Measurements from ENCODE around the gene G3BP1. TPM values are rescaled to one million over a fixed set of nuclear protein-coding genes. Genes with fewer than 3 reads are reported as not detected.
"Not testable (repeated sequence)": the region's sequence is repeated elsewhere in the genome, so short reads cannot be mapped to it uniquely, and the experiment has no call there.

The G3BP1 gene
- total RNA-seq = 110 and 132 TPM in 2 replicates
- 68.2 and 89.9 TPM in 2 replicates for polyA plus RNA-seq
- polyA plus RNA-seq (2012) = 117 and 143 TPM in 2 replicates
- polyA minus RNA-seq (ENCODE audit: low replicate concordance) = 100.0 and 206 TPM in 2 replicates

DNA sequence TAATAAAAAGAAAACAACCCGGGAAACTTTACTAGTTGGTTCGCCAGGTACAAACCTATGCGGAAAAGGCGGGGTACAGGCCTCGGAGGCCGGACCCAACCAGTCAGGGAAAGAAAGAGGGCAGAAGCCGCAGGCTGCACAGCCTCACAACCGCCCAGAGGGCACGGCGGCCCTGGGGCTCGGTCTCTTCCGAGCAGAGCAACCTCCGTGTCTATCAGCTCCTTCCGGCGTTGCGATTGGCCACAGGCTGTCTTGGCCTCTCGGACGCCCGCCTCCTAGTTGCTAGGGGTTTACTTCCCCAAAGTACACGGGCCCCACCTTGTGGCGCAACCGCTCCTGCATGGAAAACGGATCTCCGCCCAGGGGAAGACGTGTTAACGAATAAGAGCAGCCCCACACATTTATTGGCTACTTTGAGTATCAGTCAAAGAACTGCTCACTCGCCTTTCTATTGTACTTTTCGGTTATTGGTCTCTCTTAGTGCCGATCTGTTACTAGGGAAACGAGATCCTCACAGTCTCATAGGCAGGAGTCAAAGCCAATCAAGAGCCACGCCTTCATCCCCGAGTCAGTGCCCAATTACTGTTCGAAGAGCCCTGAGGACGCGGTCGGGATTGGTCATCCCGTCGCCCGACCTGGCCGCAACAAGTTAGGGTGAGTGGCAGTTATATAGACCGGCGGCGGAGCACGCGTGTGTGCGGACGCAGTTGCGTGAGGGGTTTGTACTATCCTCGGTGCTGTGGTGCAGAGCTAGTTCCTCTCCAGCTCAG lies at the start of gene G3BP1:
G3BP1 (plus strand) TSS at position 696 of the 770 bp plus-strand sequence. CDS start 14,667 bp downstream, outside the sequence.
- Histone ChIP-seq H3K27ac (ENCODE audit: insufficient read depth, low read length) (peak within 1 kb of the TSS; percentile 93), H3K36me3 (ENCODE audit: control insufficient read depth, insufficient read depth, low read length) (no peaks in the 10 kb centered on the region), H3K4me3 (replicated peaks in 1 of 4; ENCODE audit: control extremely low read depth in 1 of 4, insufficient read depth in 1 of 4, low read depth in 3 of 4, low read length in 4 of 4) (peak within 1 kb of the TSS; percentile 89 to 94 (median 93)), H4K20me1 (ENCODE audit: control insufficient read depth, extremely low read depth, insufficient read depth, low read length) (peaks cover 9% of the 10 kb centered on the region), H3K4me2 (ENCODE audit: extremely low read depth, insufficient read depth, low read length) (peak within 1 kb of the TSS; percentile 96), H3K9ac (ENCODE audit: insufficient read depth, low read length) (peak within 1 kb of the TSS; percentile 89), H3K79me2 (ENCODE audit: control insufficient read depth, insufficient read depth, low read length) (peaks cover 44% of the 10 kb centered on the region), H3K9me3 (ENCODE audit: control insufficient read depth, insufficient read depth, low read depth, low read length) (no peaks in the 10 kb centered on the region), H3K27me3 (ENCODE audit: control insufficient read depth, insufficient read depth, low read length) (no peaks in the 10 kb centered on the region), H2AFZ (ENCODE audit: low read length) (peak within 1 kb of the TSS; percentile 54), H3K4me1 (ENCODE audit: control insufficient read depth, extremely low read depth, insufficient read depth, low read length) (peaks cover 3% of the 10 kb centered on the region)
- TF ChIP-seq EZH2 (IDR thresholded peaks at IDR 0.05; ENCODE audit: low read length, missing control alignments) = no peak
- TF ChIP-seq, protein P1, sequence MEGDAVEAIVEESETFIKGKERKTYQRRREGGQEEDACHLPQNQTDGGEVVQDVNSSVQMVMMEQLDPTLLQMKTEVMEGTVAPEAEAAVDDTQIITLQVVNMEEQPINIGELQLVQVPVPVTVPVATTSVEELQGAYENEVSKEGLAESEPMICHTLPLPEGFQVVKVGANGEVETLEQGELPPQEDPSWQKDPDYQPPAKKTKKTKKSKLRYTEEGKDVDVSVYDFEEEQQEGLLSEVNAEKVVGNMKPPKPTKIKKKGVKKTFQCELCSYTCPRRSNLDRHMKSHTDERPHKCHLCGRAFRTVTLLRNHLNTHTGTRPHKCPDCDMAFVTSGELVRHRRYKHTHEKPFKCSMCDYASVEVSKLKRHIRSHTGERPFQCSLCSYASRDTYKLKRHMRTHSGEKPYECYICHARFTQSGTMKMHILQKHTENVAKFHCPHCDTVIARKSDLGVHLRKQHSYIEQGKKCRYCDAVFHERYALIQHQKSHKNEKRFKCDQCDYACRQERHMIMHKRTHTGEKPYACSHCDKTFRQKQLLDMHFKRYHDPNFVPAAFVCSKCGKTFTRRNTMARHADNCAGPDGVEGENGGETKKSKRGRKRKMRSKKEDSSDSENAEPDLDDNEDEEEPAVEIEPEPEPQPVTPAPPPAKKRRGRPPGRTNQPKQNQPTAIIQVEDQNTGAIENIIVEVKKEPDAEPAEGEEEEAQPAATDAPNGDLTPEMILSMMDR (conservative IDR thresholded peaks at IDR 0.05 in 1 of 2, IDR thresholded peaks at IDR 0.05 in 1 of 2; ENCODE audit: low read depth in 1 of 2, low read length in 2 of 2) = peak; percentile 51 to 61
- DNase-seq (ENCODE audit: low read depth in 2 of 2) = peak; percentile 100

GRCh38 chr5:151722546-151722945 lies 49.2 kb upstream of the G3BP1 start:
- H3K27me3 ChIP-seq (ENCODE audit: control insufficient read depth, insufficient read depth, low read length) = no peaks in the 10 kb centered on the region
- peaks cover 13% of the 10 kb centered on the region for H3K4me1 ChIP-seq (ENCODE audit: control insufficient read depth, extremely low read depth, insufficient read depth, low read length)
- no peaks in the 10 kb centered on the region for H4K20me1 ChIP-seq (ENCODE audit: control insufficient read depth, extremely low read depth, insufficient read depth, low read length)
- no peak overlapping the region for H3K4me2 ChIP-seq (ENCODE audit: extremely low read depth, insufficient read depth, low read length)
- no peak overlapping the region for H3K9ac ChIP-seq (ENCODE audit: insufficient read depth, low read length)
- H2AFZ ChIP-seq (ENCODE audit: low read length) = no peak overlapping the region
- no peaks in the 10 kb centered on the region for H3K79me2 ChIP-seq (ENCODE audit: control insufficient read depth, insufficient read depth, low read length)
- no peak overlapping the region for H3K27ac ChIP-seq (ENCODE audit: insufficient read depth, low read length)
- TF ChIP-seq EZH2 (IDR thresholded peaks at IDR 0.05; ENCODE audit: low read length, missing control alignments) = no peak
- TF ChIP-seq, protein P1 (conservative IDR thresholded peaks at IDR 0.05 in 1 of 2, IDR thresholded peaks at IDR 0.05 in 1 of 2; ENCODE audit: low read depth in 1 of 2, low read length in 2 of 2) = no peak
- DNase-seq (ENCODE audit: low read depth in 2 of 2) = no peak
- H3K9me3 ChIP-seq (ENCODE audit: control insufficient read depth, insufficient read depth, low read depth, low read length) = no peaks in the 10 kb centered on the region
- H3K36me3 ChIP-seq (ENCODE audit: control insufficient read depth, insufficient read depth, low read length) = no peaks in the 10 kb centered on the region
- H3K4me3 ChIP-seq (replicated peaks in 1 of 4; ENCODE audit: control extremely low read depth in 1 of 4, insufficient read depth in 1 of 4, low read depth in 3 of 4, low read length in 4 of 4) = no peak overlapping the region

DNA sequence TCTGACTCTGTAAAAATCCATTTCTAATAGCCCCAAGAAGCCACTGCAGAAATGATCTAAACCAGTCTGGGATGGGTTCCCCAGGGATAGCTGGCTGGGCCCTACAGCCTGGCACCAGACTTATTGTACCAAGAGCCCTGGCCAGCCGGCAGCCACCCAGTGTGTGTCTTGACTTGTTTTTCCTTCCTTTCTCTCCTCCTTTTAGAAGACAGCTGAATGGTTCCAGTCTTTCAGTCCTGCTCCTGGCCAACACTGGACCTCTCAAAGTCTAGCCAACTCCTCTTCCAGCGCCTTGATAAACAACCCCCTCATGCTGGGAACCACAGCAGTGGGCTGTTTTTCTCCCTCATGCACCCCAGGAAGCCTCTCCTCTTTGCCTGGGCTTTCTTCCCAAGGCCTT lies 47.4 kb upstream of the G3BP1 start:
- H4K20me1 ChIP-seq (ENCODE audit: control insufficient read depth, extremely low read depth, insufficient read depth, low read length) = no peaks in the 10 kb centered on the region
- no peak overlapping the region for H3K4me2 ChIP-seq (ENCODE audit: extremely low read depth, insufficient read depth, low read length)
- H3K4me3 ChIP-seq (replicated peaks in 1 of 4; ENCODE audit: control extremely low read depth in 1 of 4, insufficient read depth in 1 of 4, low read depth in 3 of 4, low read length in 4 of 4) = no peak overlapping the region
- H3K4me1 ChIP-seq (ENCODE audit: control insufficient read depth, extremely low read depth, insufficient read depth, low read length) = no peaks in the 10 kb centered on the region
- H3K9ac ChIP-seq (ENCODE audit: insufficient read depth, low read length) = no peak overlapping the region
- no peak overlapping the region for H3K27ac ChIP-seq (ENCODE audit: insufficient read depth, low read length)
- no peak for DNase-seq (ENCODE audit: low read depth in 2 of 2)
- H2AFZ ChIP-seq (ENCODE audit: low read length) = no peak overlapping the region
- no peak for TF ChIP-seq EZH2 (IDR thresholded peaks at IDR 0.05; ENCODE audit: low read length, missing control alignments)
- TF ChIP-seq, protein P1 (conservative IDR thresholded peaks at IDR 0.05 in 1 of 2, IDR thresholded peaks at IDR 0.05 in 1 of 2; ENCODE audit: low read depth in 1 of 2, low read length in 2 of 2) = no peak
- no peaks in the 10 kb centered on the region for H3K36me3 ChIP-seq (ENCODE audit: control insufficient read depth, insufficient read depth, low read length)
- H3K79me2 ChIP-seq (ENCODE audit: control insufficient read depth, insufficient read depth, low read length) = no peaks in the 10 kb centered on the region
- no peaks in the 10 kb centered on the region for H3K9me3 ChIP-seq (ENCODE audit: control insufficient read depth, insufficient read depth, low read depth, low read length)
- no peaks in the 10 kb centered on the region for H3K27me3 ChIP-seq (ENCODE audit: control insufficient read depth, insufficient read depth, low read length)

DNA sequence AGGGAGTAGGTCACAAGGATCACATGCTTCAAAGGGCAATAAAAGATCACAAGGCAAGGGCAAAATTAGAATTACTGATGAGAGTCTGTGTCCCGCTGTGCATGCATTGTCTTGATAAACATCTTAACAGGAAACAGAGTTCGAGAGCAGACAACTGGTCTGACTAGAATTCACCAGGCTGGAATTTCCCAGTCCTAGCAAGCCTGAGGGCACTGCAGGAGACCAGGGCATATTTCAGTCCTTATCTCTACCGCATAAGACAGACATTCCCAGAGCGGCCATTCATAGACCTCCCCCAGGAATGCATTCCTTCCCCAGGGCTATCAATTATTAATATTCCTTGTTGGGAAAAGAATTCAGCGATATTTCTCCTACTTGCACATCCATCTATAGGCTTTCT lies 42.2 kb upstream of the G3BP1 start:
- not testable (repeated sequence) for H3K4me2 ChIP-seq (ENCODE audit: extremely low read depth, insufficient read depth, low read length); H2AFZ ChIP-seq (ENCODE audit: low read length); H3K79me2 ChIP-seq (ENCODE audit: control insufficient read depth, insufficient read depth, low read length); H3K4me1 ChIP-seq (ENCODE audit: control insufficient read depth, extremely low read depth, insufficient read depth, low read length); H3K27me3 ChIP-seq (ENCODE audit: control insufficient read depth, insufficient read depth, low read length); H3K27ac ChIP-seq (ENCODE audit: insufficient read depth, low read length); H3K36me3 ChIP-seq (ENCODE audit: control insufficient read depth, insufficient read depth, low read length); H3K4me3 ChIP-seq (replicated peaks in 1 of 4; ENCODE audit: control extremely low read depth in 1 of 4, insufficient read depth in 1 of 4, low read depth in 3 of 4, low read length in 4 of 4); H3K9ac ChIP-seq (ENCODE audit: insufficient read depth, low read length); H4K20me1 ChIP-seq (ENCODE audit: control insufficient read depth, extremely low read depth, insufficient read depth, low read length); H3K9me3 ChIP-seq (ENCODE audit: control insufficient read depth, insufficient read depth, low read depth, low read length)
- peak in 1 of 2 donors; percentile 77 for DNase-seq (ENCODE audit: low read depth in 2 of 2)
